Stomach (tissue), 4 donors: Measurements from ENCODE around the gene CAMSAP3.
"Not testable (repeated sequence)": the region's sequence is repeated elsewhere in the genome, so short reads cannot be mapped to it uniquely, and the experiment has no call there.

Experiments used
- CTCF ChIP-seq, 7 experiments: fragments of 450-650 bp in 4 of 7; fragments of 200-600 bp in 3 of 7; sonication (generic) in 3 of 7; IDR thresholded peaks; one replicate each; pipeline ENCODE4 v1.5.1; 2016 to 2019; ENCODE audit warnings: antibody characterized with exemption in 7 of 7, control low read depth in 2 of 7, mild to moderate bottlenecking in 1 of 7
- POLR2A ChIP-seq, 4 donors: fragments of 450-650 bp; IDR thresholded peaks; one replicate each; pipeline ENCODE4 v1.6.1; 2016; ENCODE audit warnings: antibody characterized with exemption in 4 of 4, control low read depth in 2 of 4, mild to moderate bottlenecking in 1 of 4, moderate library complexity in 1 of 4

DNA sequence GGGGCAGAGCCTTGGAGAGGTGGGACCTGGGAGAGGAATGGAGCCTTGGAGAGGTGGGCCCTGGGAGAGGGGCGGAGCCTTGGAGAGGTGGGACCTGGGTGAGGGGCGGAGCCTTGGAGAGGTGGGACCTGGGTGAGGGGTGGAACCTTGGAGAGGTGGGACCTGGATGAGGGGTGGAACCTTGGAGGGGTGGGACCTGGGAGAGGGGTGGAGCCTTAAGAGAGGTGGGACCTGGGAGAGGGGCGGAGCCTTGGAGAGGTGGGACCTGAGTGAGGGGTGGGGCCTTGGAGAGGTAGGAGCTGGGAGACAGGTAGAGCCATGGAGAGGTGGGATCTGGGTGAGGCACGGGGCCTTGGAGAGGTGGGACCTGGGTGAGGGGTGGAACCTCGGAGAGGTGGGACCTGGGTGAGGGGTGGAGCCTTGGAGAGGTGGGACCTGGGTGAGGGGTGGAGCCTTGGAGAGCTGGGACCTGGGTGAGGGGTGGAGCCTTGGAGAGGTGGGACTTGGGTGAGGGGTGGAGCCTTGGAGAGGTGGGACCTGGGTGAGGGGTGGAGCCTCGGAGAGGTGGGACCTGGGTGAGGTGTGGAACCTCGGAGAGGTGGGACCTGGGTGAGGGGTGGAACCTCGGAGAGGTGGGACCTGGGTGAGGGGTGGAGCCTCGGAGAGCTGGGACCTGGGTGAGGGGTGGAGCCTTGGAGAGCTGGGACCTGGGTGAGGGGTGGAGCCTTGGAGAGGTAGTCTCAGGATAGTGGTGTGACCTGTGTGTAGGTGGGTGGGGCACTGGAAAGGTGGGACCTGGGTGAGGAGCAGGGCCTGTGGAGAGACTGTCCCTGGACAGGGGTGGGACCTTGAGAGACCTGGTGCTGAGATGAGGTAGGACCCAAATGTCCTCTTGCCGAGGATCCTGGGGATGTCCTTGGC is 48.2 kb downstream of the CAMSAP3 start:
- TF ChIP-seq CTCF, POLR2A (IDR thresholded peaks at IDR 0.05): not testable (repeated sequence)
